Mammary epithelial cell (primary cell): ENCODE data around the gene TIPARP.

Source experiments
- CTCF ChIP-seq, 2 donors: IDR thresholded peaks in 1 of 2; conservative IDR thresholded peaks in 1 of 2; 2 replicates each; pipeline ENCODE4 v1.5.1; 2011 to 2012; ENCODE audit warnings: inconsistent platforms in 2 of 2, low read length in 2 of 2, mild to moderate bottlenecking in 2 of 2, control low read depth in 1 of 2, low read depth in 1 of 2; ENCODE audit not compliant: insufficient read depth in 1 of 2; ENCODE audit errors: extremely low read depth in 1 of 2
- EZH2 ChIP-seq: IDR thresholded peaks from 2 replicates; pipeline ENCODE4 v1.6.1; 2012; ENCODE audit warnings: low read length, inconsistent platforms, borderline replicate concordance

- no peak for TF ChIP-seq CTCF (conservative IDR thresholded peaks at IDR 0.05 in 1 of 2, IDR thresholded peaks at IDR 0.05 in 1 of 2; ENCODE audit: extremely low read depth in 1 of 2, insufficient read depth in 1 of 2, low read depth in 1 of 2, low read length in 2 of 2)
- no peak for TF ChIP-seq EZH2
Measured at GRCh38 chr3:156705761-156706616, 31.6 kb downstream of the TIPARP start.
